NCI-H82 treated with DMSO at 0.1 percent for 48 hours (cell line): ENCODE results near the gene NME7.
"Not testable (repeated sequence)": the region's sequence is repeated elsewhere in the genome, so short reads cannot be mapped to it uniquely, and the experiment has no call there.

Experiments used
- DNase-seq: peaks from one replicate; lab custom pipeline; 2025; ENCODE audit not compliant: unreplicated experiment; lab: John Stamatoyannopoulos, UW

Gene NME7

DNA sequence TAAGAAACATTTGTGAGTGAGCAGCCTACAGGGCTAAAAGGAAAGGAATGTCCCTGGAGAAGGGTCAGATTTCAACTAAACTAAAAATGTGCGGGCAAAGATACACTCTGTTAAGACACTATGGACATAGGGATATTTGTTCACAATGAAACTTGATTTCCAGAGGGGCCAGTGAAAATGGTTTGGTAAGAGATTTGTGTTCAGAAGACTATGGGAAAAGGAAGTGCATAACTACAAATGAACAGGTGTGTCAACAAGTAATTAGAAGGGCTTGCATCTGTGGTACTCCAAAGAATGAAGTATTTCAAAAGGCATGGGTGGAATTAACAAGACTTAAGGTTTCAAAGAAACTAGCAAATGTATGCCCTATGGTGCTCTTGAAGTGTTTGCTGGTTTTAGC lies 60.4 kb downstream of the NME7 start:
- DNase-seq = no peak

DNA sequence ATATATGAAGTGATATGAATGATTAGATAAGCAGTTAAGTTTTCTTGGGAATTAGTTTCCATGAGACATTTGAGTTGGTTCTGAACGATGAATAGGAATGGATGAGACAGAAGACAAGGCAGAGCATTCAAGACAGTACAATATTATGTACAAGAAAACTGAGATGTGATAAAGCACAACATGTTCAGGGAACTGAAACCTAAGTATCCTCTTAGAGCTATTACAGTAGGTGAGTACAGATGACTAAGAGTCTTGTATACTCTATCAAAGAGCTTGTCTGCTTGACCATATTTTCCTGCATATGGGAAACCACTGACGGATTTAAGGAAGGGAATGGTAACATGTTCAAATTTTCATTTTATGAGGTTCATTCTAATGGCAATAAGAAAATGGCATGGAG lies 61.6 kb downstream of the NME7 start:
- no peak for DNase-seq

DNA sequence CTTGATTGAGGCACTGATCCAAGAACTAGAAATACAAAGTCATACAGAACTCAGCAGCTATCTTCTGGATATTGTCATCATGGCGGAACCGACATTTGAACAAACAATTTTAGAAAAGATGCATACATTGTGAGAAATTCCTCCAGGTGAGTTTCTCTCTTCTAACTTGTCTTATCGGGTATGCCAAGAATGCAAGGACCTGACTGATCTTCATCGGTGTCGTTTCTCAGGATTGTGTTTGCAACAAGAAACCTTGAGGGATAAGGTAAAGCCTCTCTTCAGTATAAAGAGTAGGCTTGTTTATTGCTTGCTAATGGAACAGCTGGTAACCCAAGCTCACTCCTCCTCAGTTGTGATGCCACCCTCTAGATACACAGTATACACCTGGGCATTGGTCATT lies 62.2 kb downstream of the NME7 start:
- DNase-seq = no peak

DNA sequence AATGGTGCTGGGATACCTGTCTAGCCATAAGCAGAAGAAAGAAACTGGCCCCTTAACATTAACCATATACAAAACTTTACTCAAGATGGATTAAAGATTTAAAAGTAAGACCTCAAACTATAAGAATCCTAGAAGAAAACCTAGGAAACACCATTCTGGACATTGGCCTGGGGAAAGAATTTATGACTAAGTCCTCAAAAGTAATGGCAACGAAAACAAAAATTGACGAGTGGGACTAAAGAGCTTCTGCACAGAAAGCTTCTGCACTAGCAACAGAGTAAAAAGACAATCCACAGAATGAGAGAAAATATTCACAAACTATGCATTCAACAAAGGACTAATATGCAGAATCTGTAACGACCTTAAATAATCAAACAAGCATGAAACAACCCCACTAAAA lies 66.7 kb downstream of the NME7 start:
- no peak for DNase-seq

DNA sequence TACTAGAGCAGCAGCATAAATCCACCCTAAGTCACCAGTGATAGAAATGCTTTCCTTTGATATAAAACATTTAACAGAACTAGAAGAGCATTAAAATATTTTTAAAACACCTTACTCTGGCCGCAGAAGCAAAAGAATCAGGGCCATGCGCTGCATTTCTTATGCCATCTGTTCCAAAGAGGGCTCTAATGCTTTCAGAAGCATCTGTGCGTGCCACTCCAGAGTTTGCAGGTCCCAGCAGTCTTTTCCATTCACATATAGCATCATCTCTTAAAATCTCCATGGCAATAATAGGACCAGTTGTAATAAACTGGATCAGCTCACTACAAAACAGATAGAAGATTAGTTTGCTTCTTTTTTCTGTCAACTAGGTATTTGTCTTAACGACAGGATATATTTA lies 69.2 kb downstream of the NME7 start:
- no peak for DNase-seq

DNA sequence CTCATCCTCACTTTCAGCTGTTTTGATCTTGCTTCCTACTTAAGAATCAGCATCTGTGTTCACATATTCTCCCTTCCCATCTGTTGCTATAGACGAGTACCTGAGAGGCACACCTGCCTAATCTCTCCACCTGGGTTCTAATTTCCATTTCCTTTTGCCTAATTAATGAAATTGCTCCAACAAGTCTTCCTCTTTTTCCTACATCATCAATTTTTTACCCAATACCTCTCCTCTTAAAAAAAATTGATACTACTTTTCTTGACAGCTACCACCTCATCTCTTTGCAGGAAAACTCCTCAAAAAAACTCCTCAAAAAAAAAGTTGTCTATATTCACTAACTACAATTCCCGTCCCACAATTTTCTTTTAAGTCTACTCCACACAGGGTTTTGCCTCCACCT lies 71.8 kb downstream of the NME7 start:
- no peak for DNase-seq

DNA sequence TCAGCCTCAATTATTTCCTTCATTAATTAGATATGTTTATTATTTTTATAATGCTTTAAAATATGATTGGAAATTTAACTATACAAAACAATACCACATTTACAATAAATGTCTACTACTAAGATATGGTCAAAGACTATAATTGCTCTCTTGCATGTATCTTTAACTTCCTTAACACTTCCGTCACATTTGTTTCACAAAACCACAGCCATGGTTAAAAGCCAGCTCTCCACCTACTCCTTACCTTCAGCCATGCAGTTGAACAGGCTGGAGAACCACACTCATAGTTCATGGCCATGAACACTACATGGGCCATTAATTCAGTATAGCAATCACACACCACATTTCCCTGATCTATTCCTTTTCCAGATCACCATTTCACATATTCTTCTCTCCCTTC lies 72.2 kb downstream of the NME7 start:
- no peak for DNase-seq

DNA sequence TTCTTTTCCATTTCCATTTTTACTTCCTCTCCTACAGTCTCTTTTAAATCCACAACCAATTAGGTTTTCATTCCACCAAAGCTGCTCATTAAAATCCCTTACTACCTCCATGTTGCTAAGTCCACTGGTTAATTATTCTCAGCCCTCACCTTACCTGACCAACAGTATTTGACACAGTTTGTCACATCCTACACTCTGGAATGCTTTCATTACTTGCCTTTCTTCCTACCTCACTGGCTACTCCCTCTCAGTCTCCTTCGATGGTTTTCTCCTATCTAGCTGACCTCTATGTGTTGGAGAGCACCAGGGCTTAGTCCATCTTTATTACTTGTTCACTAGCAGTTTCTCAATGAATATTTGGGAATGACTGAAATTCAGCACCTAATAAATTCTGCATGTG lies 78.6 kb downstream of the NME7 start:
- DNase-seq = no peak

DNA sequence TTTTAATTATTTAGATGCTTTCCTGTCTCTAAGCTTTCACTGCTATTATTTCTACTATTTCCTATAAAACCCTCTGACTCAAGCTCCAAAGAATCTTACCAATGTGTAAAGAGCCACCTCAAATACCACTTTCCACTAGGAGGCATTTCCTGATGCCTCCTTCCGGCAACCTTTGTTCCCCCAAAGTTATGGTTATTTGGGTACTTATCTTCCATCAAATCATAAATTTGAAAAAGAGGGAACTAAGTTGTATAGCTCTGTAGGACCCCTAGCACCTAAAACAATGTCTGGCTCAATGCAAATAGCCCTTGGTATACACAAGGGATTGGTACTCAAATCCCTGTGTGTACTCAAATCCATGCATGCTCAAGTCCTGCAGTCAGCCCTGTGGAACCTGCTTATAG lies 79.6 kb downstream of the NME7 start:
- no peak for DNase-seq

DNA sequence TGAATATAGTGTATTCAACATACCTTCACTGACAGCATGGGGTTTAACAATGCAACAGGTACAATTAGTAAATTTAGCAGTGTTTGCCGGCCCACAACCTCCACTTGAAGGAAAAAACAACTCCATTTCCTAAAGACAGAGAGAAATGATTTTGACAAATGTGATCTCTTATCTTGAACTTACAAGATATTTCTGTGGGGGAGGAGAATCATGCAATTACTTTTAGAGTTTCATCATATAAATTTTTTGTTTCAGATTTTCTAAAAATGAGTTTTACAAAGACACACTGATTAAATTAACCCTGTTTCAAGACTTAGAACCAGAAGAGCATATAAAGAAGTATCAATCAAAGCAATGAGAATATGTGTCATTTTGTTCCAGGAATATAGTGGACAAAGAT lies 80.3 kb downstream of the NME7 start:
- DNase-seq = no peak

DNA sequence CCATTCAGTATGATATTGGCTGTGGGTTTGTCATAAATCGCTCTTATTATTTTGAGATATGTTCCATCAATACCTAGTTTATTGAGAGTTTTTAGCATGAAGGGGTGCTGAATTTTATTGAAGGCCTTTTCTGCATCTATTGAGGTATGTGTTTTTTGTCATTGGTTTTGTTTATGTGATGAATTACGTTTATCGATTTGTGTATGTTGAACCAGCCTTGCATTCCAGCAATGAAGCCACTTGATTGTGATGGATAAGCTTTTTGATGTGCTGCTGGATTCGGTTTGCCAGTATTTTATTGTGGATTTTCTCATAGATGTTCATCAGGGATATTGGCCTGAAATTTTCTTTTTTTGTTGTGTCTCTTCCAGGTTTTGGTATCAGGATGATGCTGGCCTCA lies 86.0 kb downstream of the NME7 start:
- not testable (repeated sequence) for DNase-seq

DNA sequence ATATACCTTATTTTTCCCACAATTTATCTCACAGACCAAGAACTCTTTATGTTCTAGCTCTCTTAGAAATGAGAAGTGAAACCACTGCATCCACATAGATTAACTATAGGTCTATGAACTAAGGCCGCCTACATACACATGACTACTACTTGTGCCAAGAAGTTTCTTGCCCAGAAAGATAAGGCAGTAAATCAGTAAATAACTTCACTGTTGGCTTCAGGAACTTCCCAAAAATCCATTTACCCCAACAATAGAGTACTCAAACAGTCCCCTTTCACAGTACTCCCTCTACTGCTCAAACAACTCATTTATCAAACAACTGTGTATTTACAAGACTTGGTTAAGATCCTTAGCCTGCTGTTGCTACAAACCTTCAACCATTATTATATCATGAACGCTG lies 96.5 kb downstream of the NME7 start:
- DNase-seq = no peak

DNA sequence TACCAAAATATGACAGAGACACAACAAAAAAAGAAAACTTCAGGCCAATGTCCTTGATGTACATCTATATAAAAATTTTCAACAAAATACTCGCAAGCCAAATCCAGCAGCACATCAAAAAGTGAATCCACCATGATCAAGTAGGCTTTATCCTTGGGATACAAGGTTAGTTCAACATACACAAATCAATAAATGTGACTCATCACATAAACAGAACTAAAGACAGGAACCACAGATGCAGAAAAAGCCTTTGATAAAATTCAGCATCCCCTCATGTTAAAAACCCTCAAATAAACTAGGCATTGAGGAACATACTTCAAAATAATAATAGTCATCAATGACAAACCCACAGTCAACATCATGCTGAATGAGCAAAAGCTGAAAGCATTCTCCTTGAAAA lies 101.5 kb downstream of the NME7 start:
- DNase-seq = no peak

DNA sequence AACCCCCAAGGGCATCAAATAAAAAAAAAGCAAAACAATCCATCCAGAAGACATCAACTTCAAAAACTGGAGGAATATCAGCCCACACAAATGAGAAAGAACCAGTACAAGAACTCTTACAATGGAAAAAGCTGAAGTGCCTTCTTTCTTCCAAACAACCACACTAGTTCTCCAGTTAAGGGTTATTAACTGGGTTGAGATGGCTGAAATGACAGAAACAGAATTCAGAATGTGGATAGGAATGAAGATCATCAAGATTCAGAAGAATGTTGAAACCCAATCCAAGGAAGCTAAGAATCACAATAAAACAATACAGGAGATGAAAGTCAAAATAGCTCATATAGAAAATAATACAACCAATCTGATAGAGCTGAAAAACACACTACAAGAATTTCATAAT lies 104.5 kb downstream of the NME7 start:
- no peak for DNase-seq

DNA sequence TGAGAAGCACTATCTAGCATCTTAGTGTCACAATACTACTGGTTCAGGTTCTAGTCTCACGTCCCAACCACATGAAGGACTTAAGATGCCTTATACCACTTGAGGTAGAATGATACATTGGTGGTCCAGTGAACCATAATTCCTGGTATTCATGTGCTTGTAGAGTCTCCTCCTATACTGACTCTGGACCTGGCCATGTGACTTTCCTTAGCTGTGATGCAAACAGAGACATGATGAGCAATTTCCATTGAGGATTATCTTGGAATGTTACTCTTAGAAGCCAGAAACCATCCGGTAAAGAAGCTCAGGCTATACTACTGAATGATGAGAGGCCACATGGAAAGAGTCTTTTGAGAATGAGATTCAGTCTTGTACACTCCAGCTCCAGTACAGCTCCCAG lies 105.7 kb downstream of the NME7 start:
- no peak for DNase-seq

DNA sequence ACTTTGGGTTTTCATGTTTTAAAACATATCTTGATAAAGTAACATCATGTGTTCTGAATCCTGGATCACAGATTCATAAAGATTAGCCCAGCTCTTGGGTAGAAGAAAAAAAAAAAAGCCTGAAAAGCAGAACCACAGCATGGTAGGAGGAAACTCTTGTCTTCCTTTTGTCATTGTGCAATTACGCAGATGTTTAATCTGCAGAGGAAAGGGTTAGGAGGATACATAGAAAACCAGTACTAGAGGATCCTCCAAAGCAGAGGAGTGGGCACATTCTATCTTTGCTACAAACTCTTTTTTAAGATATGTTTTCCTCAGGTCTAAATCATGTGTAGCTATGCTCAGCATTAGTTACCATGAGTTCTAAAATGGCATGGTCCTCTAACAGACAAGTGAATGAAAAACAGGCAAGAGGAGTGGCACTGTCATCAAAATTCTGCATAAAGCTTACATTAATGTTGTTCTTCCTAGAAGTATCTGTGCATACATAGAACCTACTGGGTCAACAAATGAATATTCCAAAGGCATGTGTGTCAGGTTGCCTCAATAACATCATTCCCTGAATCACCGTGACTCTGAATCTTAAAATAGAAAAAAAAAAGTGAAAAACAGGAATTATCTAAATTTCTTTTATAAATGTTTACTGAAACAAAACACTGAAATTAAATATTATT lies 107.0 kb downstream of the NME7 start:
- DNase-seq = no peak

DNA sequence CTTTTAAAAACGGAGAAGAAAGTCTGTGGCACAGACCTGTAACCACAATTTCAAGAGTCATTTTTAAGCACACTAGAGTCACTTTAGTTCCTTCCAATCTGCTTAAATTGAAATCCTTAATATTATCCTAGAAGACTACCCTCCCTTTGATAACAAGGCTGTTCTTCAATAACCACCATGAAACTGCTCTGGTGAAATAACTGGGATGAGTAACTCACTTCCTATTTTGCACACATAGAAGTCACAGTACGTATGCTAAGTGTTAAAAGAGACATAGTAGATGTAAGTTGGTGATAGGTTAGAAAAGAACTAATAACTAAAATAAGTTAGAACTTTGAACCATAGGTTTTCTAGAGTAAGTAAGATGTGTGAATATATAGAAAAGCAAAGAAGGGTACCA lies 107.8 kb downstream of the NME7 start:
- DNase-seq = no peak

DNA sequence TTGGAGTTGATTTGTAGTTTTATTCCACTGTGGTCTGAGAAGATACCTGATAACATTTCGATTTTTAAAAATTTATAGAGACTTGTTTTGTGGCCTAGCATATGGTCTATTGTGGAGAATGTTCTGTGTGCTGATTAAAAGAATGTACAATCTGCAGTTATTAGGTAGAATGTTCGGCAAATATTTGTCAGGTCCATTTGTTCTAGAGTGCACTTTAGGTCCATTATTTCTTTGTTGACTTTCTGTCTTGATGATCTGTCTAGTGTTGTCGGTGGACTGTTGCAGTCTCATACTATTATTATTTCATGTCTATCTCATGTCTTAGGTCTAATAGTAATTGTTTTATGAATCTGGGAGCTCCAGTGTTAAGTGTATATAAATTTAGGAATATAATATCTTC lies 116.8 kb downstream of the NME7 start:
- no peak for DNase-seq

DNA sequence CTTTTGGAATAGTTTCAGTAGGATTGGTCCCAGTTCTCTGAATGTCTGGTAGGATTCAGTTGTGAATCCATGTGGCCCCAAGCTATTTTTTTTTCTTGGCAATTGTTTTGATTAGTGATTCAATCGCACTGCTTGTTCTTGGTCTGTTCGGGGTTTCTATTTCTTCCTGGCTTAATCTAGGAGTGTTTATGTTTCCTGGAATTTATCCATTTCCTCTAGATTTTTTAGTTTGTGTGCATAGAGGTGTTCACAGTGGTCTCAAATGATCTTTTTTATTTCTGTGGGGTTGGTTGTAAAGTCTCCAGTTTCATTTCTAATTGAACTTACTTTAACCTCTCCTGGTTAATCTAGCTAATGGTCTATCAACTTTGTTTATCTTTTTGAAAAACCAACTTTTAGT lies 117.6 kb downstream of the NME7 start:
- no peak for DNase-seq

DNA sequence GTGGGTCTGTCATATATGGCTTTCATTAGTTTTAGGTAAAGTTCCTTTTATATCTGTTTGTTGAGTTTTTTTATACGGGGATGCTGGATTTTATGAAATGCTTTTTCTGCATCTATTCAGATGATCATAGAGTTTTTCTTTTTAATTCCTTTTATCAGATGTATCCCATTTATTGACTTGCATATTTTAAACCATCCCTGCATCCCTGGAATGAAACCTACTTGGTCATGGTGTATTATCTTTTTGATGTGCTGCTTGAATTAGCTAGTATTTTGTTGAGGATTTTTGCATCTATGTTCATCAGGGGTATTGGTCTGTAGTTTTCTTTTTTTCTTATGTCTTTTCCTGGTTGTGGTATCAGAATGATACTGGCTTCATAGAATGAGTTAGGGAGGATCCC lies 118.0 kb downstream of the NME7 start:
- DNase-seq = no peak

DNA sequence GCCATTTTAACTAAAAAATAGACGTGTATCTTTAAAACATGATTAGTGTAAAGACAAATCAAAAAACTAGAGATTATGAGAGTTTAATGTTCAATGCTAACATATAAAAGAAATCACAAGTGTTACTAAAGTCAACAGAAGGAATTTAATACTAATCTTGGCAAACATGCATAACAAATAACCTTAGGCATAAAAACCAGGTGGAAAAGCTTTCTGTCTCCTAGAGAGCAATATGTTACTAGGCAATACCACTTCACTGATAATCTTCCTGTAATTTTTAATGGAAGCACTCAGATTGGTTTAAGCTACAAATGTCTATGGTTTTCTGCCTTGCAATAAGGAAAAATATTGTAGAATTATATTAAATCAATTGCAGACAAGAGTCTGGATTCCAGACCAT lies 121.9 kb downstream of the NME7 start:
- DNase-seq = no peak

DNA sequence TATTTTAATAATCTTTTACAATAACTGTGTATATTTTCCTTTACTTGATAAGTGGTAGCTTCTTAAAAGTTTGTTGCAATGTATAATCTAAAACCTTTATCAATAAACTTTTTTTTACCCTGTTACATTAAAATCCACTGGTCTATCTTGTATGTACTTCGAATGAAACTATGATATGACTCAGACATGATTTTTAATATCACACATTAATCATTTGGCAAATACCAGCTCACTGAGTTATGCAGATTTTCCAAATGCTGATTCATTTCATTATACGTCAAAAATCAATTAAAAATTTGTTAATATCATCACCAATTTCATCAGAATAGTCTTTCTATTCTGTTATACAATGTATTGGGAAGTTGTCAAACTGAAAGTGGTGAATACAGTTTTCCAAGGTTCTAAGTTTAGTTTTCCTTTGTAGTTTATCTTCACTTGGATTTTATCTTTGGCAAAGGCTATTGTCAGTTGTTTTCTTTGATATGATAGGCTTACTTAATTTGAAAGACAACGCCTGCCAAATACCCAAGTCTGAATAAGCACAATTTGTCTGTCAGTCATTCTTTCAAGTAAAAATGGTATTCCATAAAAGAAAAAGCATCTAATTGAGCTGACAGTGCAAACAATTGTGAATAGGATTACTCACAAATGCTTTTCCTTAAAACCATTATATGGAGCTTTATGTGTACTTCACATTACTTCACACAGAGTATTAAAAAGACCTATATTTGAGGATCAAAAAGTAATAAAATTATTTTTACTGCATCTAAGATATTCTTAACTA lies 127.0 kb downstream of the NME7 start:
- no peak for DNase-seq

DNA sequence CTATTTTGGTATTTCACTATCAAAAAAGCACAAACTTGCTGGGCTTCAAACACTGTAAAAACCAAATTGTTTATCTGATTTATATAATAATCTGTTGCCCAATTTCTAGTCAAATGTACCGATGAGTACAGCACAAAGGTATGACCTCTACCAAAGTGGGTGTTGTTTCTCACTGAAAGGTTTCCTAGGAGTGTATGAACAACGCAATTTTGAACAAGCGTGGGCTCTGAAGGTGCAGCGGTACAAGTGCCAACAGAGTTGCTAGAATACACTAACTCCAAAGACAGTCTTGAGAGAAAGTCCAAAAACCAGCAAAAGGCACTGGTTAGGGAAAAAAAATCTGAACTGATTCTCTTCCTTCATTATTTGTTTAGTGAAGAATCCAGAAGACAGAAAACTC lies 130.7 kb downstream of the NME7 start:
- DNase-seq = no peak
